Erythroblast (primary cell): ENCODE measurements around the gene ABHD1.
"Not testable (repeated sequence)": the region's sequence is repeated elsewhere in the genome, so short reads cannot be mapped to it uniquely, and the experiment has no call there.

Experiments
- GATA1 ChIP-seq: IDR thresholded peaks from 2 replicates; pipeline ENCODE4 v1.6.1; 2011; ENCODE audit warnings: low read depth, mild to moderate bottlenecking, control low read depth, low read length, moderate library complexity
- POLR2A ChIP-seq: IDR thresholded peaks from 2 replicates; pipeline ENCODE4 v1.6.1; 2011; ENCODE audit warnings: mild to moderate bottlenecking, low read length

GRCh38 chr2:27110603-27111352, 12.8 kb upstream of the ABHD1 start:
- not testable (repeated sequence) for TF ChIP-seq POLR2A, GATA1
